Astrocyte (in vitro differentiated cells and primary cell): ENCODE results near the gene MTFR2. TPM values are rescaled to one million over a fixed set of nuclear protein-coding genes. Genes with fewer than 3 reads are reported as not detected.

ENCODE experiments used
- DNase-seq: peaks from one replicate; pipeline ENCODE4 v3.0.0-alpha.2; 2010; ENCODE audit warnings: low read depth
- FAIRE-seq: peaks from 2 replicates; lab custom pipeline; 2011; peaks lifted over from hg19 to GRCh38; lab: Jason Lieb, UNC
- H2AFZ ChIP-seq: 2 replicates; pipeline ENCODE4 v1.6.0; 2012; ENCODE audit warnings: low read depth, low read length, inconsistent platforms
- H3K27ac ChIP-seq: 2 replicates; pipeline ENCODE4 v1.5.1; 2011; ENCODE audit warnings: low read depth, low read length, inconsistent platforms
- H3K27me3 ChIP-seq: 2 replicates; pipeline ENCODE4 v1.6.0; 2011; ENCODE audit warnings: low read length, inconsistent platforms; ENCODE audit not compliant: insufficient read depth
- H3K36me3 ChIP-seq: 2 replicates; pipeline ENCODE4 v1.5.1; 2011; ENCODE audit warnings: low read length, inconsistent platforms; ENCODE audit not compliant: insufficient read depth
- H3K4me1 ChIP-seq: 2 replicates; pipeline ENCODE4 v1.5.1; 2011; ENCODE audit warnings: low read length, inconsistent platforms; ENCODE audit not compliant: insufficient read depth
- H3K4me2 ChIP-seq: 2 replicates; pipeline ENCODE4 v1.6.0; 2012; ENCODE audit warnings: low read length, inconsistent platforms
- H3K4me3 ChIP-seq: 2 replicates; pipeline ENCODE4 v1.5.1; 2011; ENCODE audit warnings: low read depth, mild to moderate bottlenecking, low read length, inconsistent platforms; ENCODE audit not compliant: insufficient read depth
- H3K79me2 ChIP-seq: 2 replicates; pipeline ENCODE4 v1.6.0; 2012; ENCODE audit warnings: mild to moderate bottlenecking, low read length, inconsistent platforms; ENCODE audit not compliant: insufficient read depth
- H3K9ac ChIP-seq: 2 replicates; pipeline ENCODE4 v1.6.0; 2012; ENCODE audit warnings: mild to moderate bottlenecking, low read length, inconsistent platforms
- H3K9me3 ChIP-seq: 2 replicates; pipeline ENCODE4 v1.5.1; 2012; ENCODE audit warnings: low read depth, mild to moderate bottlenecking, low read length, inconsistent platforms; ENCODE audit not compliant: insufficient read depth
- H4K20me1 ChIP-seq: 2 replicates; pipeline ENCODE4 v1.6.0; 2012; ENCODE audit warnings: low read length, inconsistent platforms; ENCODE audit not compliant: insufficient read depth
- H3K27ac Mint-ChIP-seq: one replicate; pipeline ENCODE4 v1.8.0; 2021; ENCODE audit warnings: mild to moderate bottlenecking, mixed read lengths; ENCODE audit not compliant: unreplicated experiment
- H3K27me3 Mint-ChIP-seq: one replicate; pipeline ENCODE4 v1.8.0; 2021; ENCODE audit warnings: low read depth, mixed read lengths; ENCODE audit not compliant: unreplicated experiment
- H3K36me3 Mint-ChIP-seq: one replicate; pipeline ENCODE4 v1.8.0; 2021; ENCODE audit warnings: low read depth, mixed read lengths; ENCODE audit not compliant: unreplicated experiment
- H3K4me1 Mint-ChIP-seq: one replicate; pipeline ENCODE4 v1.8.0; 2021; ENCODE audit warnings: low read depth, mixed read lengths; ENCODE audit not compliant: unreplicated experiment
- H3K4me3 Mint-ChIP-seq: one replicate; pipeline ENCODE4 v1.8.0; 2021; ENCODE audit warnings: mild to moderate bottlenecking, moderate library complexity, mixed read lengths; ENCODE audit not compliant: unreplicated experiment
- H3K9me3 Mint-ChIP-seq: one replicate; pipeline ENCODE4 v1.8.0; 2021; ENCODE audit warnings: mild to moderate bottlenecking, mixed read lengths; ENCODE audit not compliant: unreplicated experiment
- CTCF ChIP-seq: IDR thresholded peaks from 2 replicates; pipeline ENCODE4 v1.5.1; 2011; ENCODE audit warnings: low read depth, mild to moderate bottlenecking, inconsistent platforms, low read length, moderate library complexity; ENCODE audit not compliant: insufficient read depth
- EZH2 ChIP-seq: IDR thresholded peaks from 2 replicates; pipeline ENCODE4 v1.6.1; 2012; ENCODE audit warnings: mild to moderate bottlenecking, low read length, inconsistent platforms; ENCODE audit not compliant: insufficient read depth
- total RNA-seq: library from RNA; stranded (reverse); gene quantifications from 2 replicates; pipeline ENCODE4 v1.2.1, GENCODE V29; 2021

The MTFR2 gene
- total RNA-seq, 1 donor from 2014 or later, result 1.8 TPM

GRCh38 chr6:136274062-136274461, 24.0 kb upstream of the MTFR2 start:
- no peak overlapping the region for H3K27ac ChIP-seq
- Mint-ChIP-seq H3K27me3 (no peaks in the 10 kb centered on the region), H3K9me3 (no peaks in the 10 kb centered on the region), H3K36me3 (peaks cover 15% of the 10 kb centered on the region), H3K27ac (no peak overlapping the region), H3K4me1 (peaks cover 6% of the 10 kb centered on the region), H3K4me3 (no peak overlapping the region)
- H3K27me3 ChIP-seq, result no peaks in the 10 kb centered on the region
- H2AFZ ChIP-seq, result no peak overlapping the region
- peaks cover 71% of the 10 kb centered on the region for H3K36me3 ChIP-seq
- H3K4me1 ChIP-seq, result no peaks in the 10 kb centered on the region
- H3K79me2 ChIP-seq, result peaks cover 85% of the 10 kb centered on the region
- TF ChIP-seq CTCF, result no peak
- TF ChIP-seq EZH2, result no peak
- H3K9ac ChIP-seq, result no peak overlapping the region
- no peak overlapping the region for H3K4me2 ChIP-seq
- H3K9me3 ChIP-seq, result no peaks in the 10 kb centered on the region
- DNase-seq (no peak), FAIRE-seq (no peak)
- peaks cover 55% of the 10 kb centered on the region for H4K20me1 ChIP-seq
- H3K4me3 ChIP-seq, result no peak overlapping the region

GRCh38 chr6:136265101-136265500, 15.0 kb upstream of the MTFR2 start:
- H4K20me1 ChIP-seq, result peaks cover 62% of the 10 kb centered on the region
- H3K4me3 Mint-ChIP-seq, result no peak overlapping the region
- H3K4me1 ChIP-seq, result no peaks in the 10 kb centered on the region
- no peak overlapping the region for H3K27ac ChIP-seq
- no peak overlapping the region for H2AFZ ChIP-seq
- peaks cover 15% of the 10 kb centered on the region for H3K36me3 Mint-ChIP-seq
- H3K36me3 ChIP-seq, result peaks cover 77% of the 10 kb centered on the region
- no peak for TF ChIP-seq CTCF
- TF ChIP-seq EZH2, result no peak
- H3K4me1 Mint-ChIP-seq, result peaks cover 5% of the 10 kb centered on the region
- H3K79me2 ChIP-seq, result peaks cover 82% of the 10 kb centered on the region
- no peak overlapping the region for H3K4me3 ChIP-seq
- H3K4me2 ChIP-seq, result no peak overlapping the region
- FAIRE-seq (no peak), DNase-seq (no peak)
- no peaks in the 10 kb centered on the region for H3K27me3 ChIP-seq
- no peaks in the 10 kb centered on the region for H3K27me3 Mint-ChIP-seq
- H3K9me3 ChIP-seq, result no peaks in the 10 kb centered on the region
- no peak overlapping the region for H3K9ac ChIP-seq
- no peak overlapping the region for H3K27ac Mint-ChIP-seq
- no peaks in the 10 kb centered on the region for H3K9me3 Mint-ChIP-seq

GRCh38 chr6:136262940-136263339, 12.8 kb upstream of the MTFR2 start:
- Histone ChIP-seq H3K4me2 (no peak overlapping the region), H4K20me1 (peaks cover 72% of the 10 kb centered on the region), H3K27me3 (no peaks in the 10 kb centered on the region), H3K4me1 (no peaks in the 10 kb centered on the region), H3K9ac (no peak overlapping the region), H2AFZ (no peak overlapping the region), H3K79me2 (peaks cover 71% of the 10 kb centered on the region), H3K27ac (no peak overlapping the region), H3K9me3 (no peaks in the 10 kb centered on the region), H3K4me3 (no peak overlapping the region), H3K36me3 (peaks cover 79% of the 10 kb centered on the region)
- Mint-ChIP-seq H3K4me3 (no peak overlapping the region), H3K27me3 (no peaks in the 10 kb centered on the region), H3K36me3 (peaks cover 11% of the 10 kb centered on the region), H3K27ac (no peak overlapping the region), H3K9me3 (no peaks in the 10 kb centered on the region), H3K4me1 (peaks cover 5% of the 10 kb centered on the region)
- no peak for TF ChIP-seq EZH2
- TF ChIP-seq CTCF, result no peak
- no peak for DNase-seq
- no peak for FAIRE-seq
